ENCODE measurements around the gene PANX1. TPM values are rescaled to one million over a fixed set of nuclear protein-coding genes. Genes with fewer than 3 reads are reported as not detected.

PANX1 gene
- total and polyA plus RNA-seq, 12 donors: 3.3 to 40.5 (median 16.8) TPM

DNA sequence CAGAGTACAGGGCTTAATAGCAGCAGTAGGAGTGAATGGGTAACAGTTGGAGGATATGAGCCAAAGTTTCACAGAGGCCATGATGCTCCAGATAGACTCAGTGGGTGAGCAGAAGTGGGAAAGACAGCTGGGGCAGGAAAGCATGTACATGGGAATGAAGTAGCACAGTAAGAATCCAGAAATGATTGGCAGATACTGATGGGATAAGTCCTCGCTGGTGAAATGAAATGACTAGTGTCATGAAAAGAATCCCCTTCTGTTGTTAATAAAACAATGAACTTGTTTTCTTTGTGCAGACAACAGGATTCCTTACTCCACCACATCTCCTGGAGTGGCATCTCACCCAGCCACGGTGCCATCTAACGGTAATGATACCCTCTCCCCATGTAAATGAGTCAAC, 17.4 kb upstream of the PANX1 start:
- intact Hi-C loops (cut with DNase I): no loop called here
- WGBS, 4 donors: 91 to 94% (median 93%) methylated on average over 3 of the region's 3 CpGs
- Histone ChIP-seq H3K4me1 (replicated peaks in 1 of 2) (peaks cover 0 to 6% of the 10 kb centered on the region in 2 donors), H3K4me3 (no peak overlapping the region), H3K27me3 (no peaks in the 10 kb centered on the region), H3K36me3 (replicated peaks in 1 of 2) (no peaks in the 10 kb centered on the region), H3K9me3 (replicated peaks in 1 of 3) (no peaks in the 10 kb centered on the region), H3K27ac (no peak overlapping the region)
- no peak for DNase-seq
- no peak for TF ChIP-seq CTCF (IDR thresholded peaks at IDR 0.05)
- no peak for TF ChIP-seq POLR2A (IDR thresholded peaks at IDR 0.05)

- 37 to 51% (median 44%) methylated on average over 3 of the region's 3 CpGs for WGBS, 4 donors
- Histone ChIP-seq H3K9me3 (replicated peaks in 1 of 3) (no peaks in the 10 kb centered on the region), H3K27me3 (no peaks in the 10 kb centered on the region), H3K4me3 (no peak overlapping the region), H3K36me3 (replicated peaks in 1 of 2) (no peaks in the 10 kb centered on the region), H3K4me1 (replicated peaks in 1 of 2) (peaks cover 0 to 10% of the 10 kb centered on the region in 2 donors), H3K27ac (no peak overlapping the region)
- TF ChIP-seq POLR2A (IDR thresholded peaks at IDR 0.05): no peak
- no peak for TF ChIP-seq CTCF (IDR thresholded peaks at IDR 0.05)
- intact Hi-C loops (cut with DNase I): no loop called here
- no peak for DNase-seq
These were observed 17.0 kb upstream of the PANX1 start for GRCh38 chr11:94111660-94112059.

- Histone ChIP-seq H3K4me3 (no peak overlapping the region), H3K4me1 (replicated peaks in 1 of 2) (peaks cover 0 to 11% of the 10 kb centered on the region in 2 donors), H3K36me3 (replicated peaks in 1 of 2) (no peaks in the 10 kb centered on the region), H3K27me3 (no peaks in the 10 kb centered on the region), H3K27ac (no peak overlapping the region), H3K9me3 (replicated peaks in 1 of 3) (no peaks in the 10 kb centered on the region)
- no peak for DNase-seq
- 36 to 61% (median 56%) methylated on average over 1 of the region's 1 CpG for WGBS, 4 donors
- TF ChIP-seq CTCF (IDR thresholded peaks at IDR 0.05) (no peak), POLR2A (IDR thresholded peaks at IDR 0.05) (no peak)
- intact Hi-C loops (cut with DNase I): no loop called here
These were observed 16.3 kb upstream of the PANX1 start for GRCh38 chr11:94112206-94112953.

DNA sequence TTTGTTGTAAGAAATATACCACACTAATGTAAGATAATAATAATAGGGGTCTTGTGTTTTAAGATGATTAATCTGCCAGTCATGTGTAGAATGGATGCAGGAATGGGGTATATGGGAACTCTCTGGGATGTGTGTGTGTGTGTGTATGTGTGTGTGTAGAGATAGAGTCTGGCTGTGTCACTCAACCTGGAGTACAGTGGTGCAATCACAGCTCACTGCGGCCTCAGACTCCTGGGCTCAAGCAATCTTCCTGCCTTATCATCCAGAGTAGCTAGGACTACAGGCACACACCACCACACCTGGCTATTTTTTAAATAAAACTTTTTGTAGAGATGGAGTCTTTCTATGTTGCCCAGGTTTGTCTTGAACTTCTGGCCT, 11.5 kb upstream of the PANX1 start:
- no peak for DNase-seq
- H3K36me3 ChIP-seq (replicated peaks in 1 of 2): no peaks in the 10 kb centered on the region
- no peaks in the 10 kb centered on the region for H3K27me3 ChIP-seq
- TF ChIP-seq CTCF (IDR thresholded peaks at IDR 0.05) (no peak), POLR2A (IDR thresholded peaks at IDR 0.05) (no peak)
- no peaks in the 10 kb centered on the region for H3K9me3 ChIP-seq (replicated peaks in 1 of 3)
- 88 to 100% (median 100%) methylated on average over 1 of the region's 1 CpG for WGBS, 4 donors
- H3K4me1 ChIP-seq (replicated peaks in 1 of 2): peaks cover 0 to 11% of the 10 kb centered on the region in 2 donors
- no peak overlapping the region for H3K27ac ChIP-seq
- no peak overlapping the region for H3K4me3 ChIP-seq
- intact Hi-C loops (cut with DNase I): no loop called here

All from adrenal gland (tissue), 12 donors.